HL-60 (cell line): ENCODE measurements around the gene SDF2L1.
"Not testable (repeated sequence)": the region's sequence is repeated elsewhere in the genome, so short reads cannot be mapped to it uniquely, and the experiment has no call there.

ENCODE experiments used
- DNase-seq, 2 experiments: peaks; one replicate each; pipeline ENCODE4 v3.0.0-alpha.2; 2010 to 2020; ENCODE audit warnings: low read depth in 1 of 2, low spot score in 1 of 2
- H3K27ac ChIP-seq: fragments of 250-450 bp; sonication (Bioruptor Pico); replicated peaks from 2 replicates; pipeline ENCODE4 v1.5.1; 2020; ENCODE audit warnings: mild to moderate bottlenecking, moderate library complexity
- H3K27me3 ChIP-seq: fragments of 250-450 bp; sonication (Bioruptor Pico); 2 replicates; pipeline ENCODE4 v1.5.1; 2021; ENCODE audit warnings: mild to moderate bottlenecking, moderate library complexity; ENCODE audit not compliant: insufficient read depth, poor library complexity, severe bottlenecking
- H3K4me3 ChIP-seq: replicated peaks from 2 replicates; pipeline ENCODE4 v1.5.1; 2011; ENCODE audit warnings: mild to moderate bottlenecking, control low read depth, low read length; ENCODE audit not compliant: insufficient read depth
- CTCF ChIP-seq: IDR thresholded peaks from one replicate; pipeline ENCODE4 v1.5.1; 2011; ENCODE audit warnings: low read length, control low read depth, inconsistent platforms; ENCODE audit not compliant: insufficient read depth
- GABPA ChIP-seq: IDR thresholded peaks from 2 replicates; pipeline ENCODE4 v1.6.1; 2012; ENCODE audit warnings: low read depth
- POLR2AphosphoS5 ChIP-seq: IDR thresholded peaks from 2 replicates; pipeline ENCODE4 v1.6.1; 2012; ENCODE audit warnings: low read depth
- REST ChIP-seq: IDR thresholded peaks from 2 replicates; pipeline ENCODE4 v1.6.1; 2012; ENCODE audit warnings: low read depth; ENCODE audit not compliant: insufficient replicate concordance
- SPI1 ChIP-seq: IDR thresholded peaks from 2 replicates; pipeline ENCODE4 v1.6.1; 2012; ENCODE audit warnings: low read depth, mild to moderate bottlenecking, borderline replicate concordance

The SDF2L1 gene

GRCh38 chr22:21634844-21635243, 7.3 kb upstream of the SDF2L1 start:
- Histone ChIP-seq H3K27ac (no peak overlapping the region), H3K4me3 (no peak overlapping the region), H3K27me3 (no peaks in the 10 kb centered on the region)
- DNase-seq, result no peak
- TF ChIP-seq REST (no peak), SPI1 (no peak), GABPA (no peak), CTCF (no peak), POLR2AphosphoS5 (no peak)

- Histone ChIP-seq H3K27me3 (no peaks in the 10 kb centered on the region), H3K4me3 (no peak overlapping the region), H3K27ac (no peak overlapping the region)
- DNase-seq, result no peak
- TF ChIP-seq POLR2AphosphoS5, result no peak
- TF ChIP-seq REST, result no peak
- no peak for TF ChIP-seq GABPA
- no peak for TF ChIP-seq CTCF
These were observed 6.2 kb upstream of the SDF2L1 start for GRCh38 chr22:21635771-21636510.

GRCh38 chr22:21636629-21637218, 5.4 kb upstream of the SDF2L1 start:
- DNase-seq, result no peak
- Histone ChIP-seq H3K27ac (no peak overlapping the region), H3K27me3 (no peaks in the 10 kb centered on the region), H3K4me3 (no peak overlapping the region)
- TF ChIP-seq SPI1, result no peak

- not testable (repeated sequence) for H3K27ac ChIP-seq, H3K27me3 ChIP-seq, H3K4me3 ChIP-seq, DNase-seq
These were observed 4.7 kb upstream of the SDF2L1 start for GRCh38 chr22:21637450-21637849.

GRCh38 chr22:21639359-21639758, 2.7 kb upstream of the SDF2L1 start:
- DNase-seq, result no peak
- no peak overlapping the region for H3K4me3 ChIP-seq
- TF ChIP-seq SPI1 (no peak), CTCF (no peak), POLR2AphosphoS5 (no peak), GABPA (no peak), REST (no peak)
- H3K27me3 ChIP-seq, result no peaks in the 10 kb centered on the region
- H3K27ac ChIP-seq, result no peak overlapping the region
